ENCODE results near the gene SLC2A8. TPM values are rescaled to one million over a fixed set of nuclear protein-coding genes. Genes with fewer than 3 reads are reported as not detected.

SLC2A8 gene
- total and polyA plus RNA-seq, 2 donors (not counting 1 experiment from before 2014, with no cell fraction given), result 8.3 to 14.2 TPM

DNA sequence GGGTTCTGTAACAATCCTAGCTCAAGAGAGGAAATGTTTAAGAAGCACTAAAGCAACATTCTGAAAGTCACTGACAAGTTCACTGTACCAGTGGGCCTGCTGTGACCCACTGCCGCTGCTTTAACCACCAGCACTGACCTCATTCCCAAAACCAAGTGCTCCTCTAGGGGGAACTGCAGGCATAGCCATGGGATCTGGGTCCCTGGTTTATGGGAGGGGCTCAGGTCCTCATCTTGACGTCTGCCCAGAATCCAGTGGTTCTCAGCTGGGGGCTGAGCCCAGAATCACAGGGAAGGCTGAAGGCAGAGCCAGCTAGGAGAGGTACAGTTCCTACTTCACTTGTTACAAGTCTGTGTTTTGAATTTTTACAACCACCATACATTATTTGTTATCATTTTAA is 36.1 kb upstream of the SLC2A8 start:
- DNase-seq (no peak), ATAC-seq (ENCODE audit: low read depth) (no peak)
- POLR2A ChIA-PET, result no interaction called here
- Histone ChIP-seq H3K4me2 (replicated peaks; ENCODE audit: low read depth, low read length, poor library complexity, severe bottlenecking) (no peak overlapping the region), H3K27me3 (replicated peaks in 1 of 4; ENCODE audit: control extremely low read depth in 1 of 4, control insufficient read depth in 3 of 4, insufficient read depth in 4 of 4, low read length in 3 of 4) (no peaks in the 10 kb centered on the region), H3K9me3 (ENCODE audit: control extremely low read depth in 1 of 3, control insufficient read depth in 2 of 3, insufficient read depth in 1 of 3, low read length in 2 of 3) (no peaks in the 10 kb centered on the region), H3K4me3 (ENCODE audit: control extremely low read depth in 1 of 5, extremely low read depth in 1 of 5, insufficient read depth in 1 of 5, low read depth in 2 of 5, low read length in 4 of 5) (no peak overlapping the region), H3K4me1 (ENCODE audit: control insufficient read depth in 2 of 2, insufficient read depth in 2 of 2, low read length in 2 of 2) (no peaks in the 10 kb centered on the region), H3K36me3 (replicated peaks in 1 of 2; ENCODE audit: control extremely low read depth in 1 of 2, control insufficient read depth in 1 of 2, extremely low read depth in 1 of 2, insufficient read depth in 2 of 2, low read length in 1 of 2) (no peaks in the 10 kb centered on the region), H3K79me2 (ENCODE audit: control insufficient read depth, insufficient read depth, low read length) (no peaks in the 10 kb centered on the region), H4K20me1 (ENCODE audit: control insufficient read depth, insufficient read depth, low read length, poor library complexity, severe bottlenecking) (no peaks in the 10 kb centered on the region), H3K9ac (ENCODE audit: low read length) (no peak overlapping the region), H3K27ac (ENCODE audit: low read length in 2 of 2) (no peak overlapping the region), H2AFZ (ENCODE audit: insufficient read depth, low read depth, low read length, poor library complexity, severe bottlenecking) (no peak overlapping the region)
- Mint-ChIP-seq H3K9me3 (ENCODE audit: insufficient read depth) (no peaks in the 10 kb centered on the region), H3K27me3 (no peaks in the 10 kb centered on the region), H3K4me1 (no peaks in the 10 kb centered on the region), H3K27ac (no peak overlapping the region), H3K4me3 (no peak overlapping the region)
- CTCF ChIA-PET, result no interaction called here
- intact Hi-C loops (cut with micrococcal nuclease), result no loop called here
- WGBS (ENCODE audit: insufficient coverage), result 80% methylated on average over 2 of the region's 2 CpGs
- TF ChIP-seq, protein P1, sequence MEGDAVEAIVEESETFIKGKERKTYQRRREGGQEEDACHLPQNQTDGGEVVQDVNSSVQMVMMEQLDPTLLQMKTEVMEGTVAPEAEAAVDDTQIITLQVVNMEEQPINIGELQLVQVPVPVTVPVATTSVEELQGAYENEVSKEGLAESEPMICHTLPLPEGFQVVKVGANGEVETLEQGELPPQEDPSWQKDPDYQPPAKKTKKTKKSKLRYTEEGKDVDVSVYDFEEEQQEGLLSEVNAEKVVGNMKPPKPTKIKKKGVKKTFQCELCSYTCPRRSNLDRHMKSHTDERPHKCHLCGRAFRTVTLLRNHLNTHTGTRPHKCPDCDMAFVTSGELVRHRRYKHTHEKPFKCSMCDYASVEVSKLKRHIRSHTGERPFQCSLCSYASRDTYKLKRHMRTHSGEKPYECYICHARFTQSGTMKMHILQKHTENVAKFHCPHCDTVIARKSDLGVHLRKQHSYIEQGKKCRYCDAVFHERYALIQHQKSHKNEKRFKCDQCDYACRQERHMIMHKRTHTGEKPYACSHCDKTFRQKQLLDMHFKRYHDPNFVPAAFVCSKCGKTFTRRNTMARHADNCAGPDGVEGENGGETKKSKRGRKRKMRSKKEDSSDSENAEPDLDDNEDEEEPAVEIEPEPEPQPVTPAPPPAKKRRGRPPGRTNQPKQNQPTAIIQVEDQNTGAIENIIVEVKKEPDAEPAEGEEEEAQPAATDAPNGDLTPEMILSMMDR (IDR thresholded peaks at IDR 0.05), result no peak
- TF ChIP-seq EZH2 (IDR thresholded peaks at IDR 0.05; ENCODE audit: borderline replicate concordance, insufficient read depth, low read depth, low read length, poor library complexity, severe bottlenecking), result no peak

DNA sequence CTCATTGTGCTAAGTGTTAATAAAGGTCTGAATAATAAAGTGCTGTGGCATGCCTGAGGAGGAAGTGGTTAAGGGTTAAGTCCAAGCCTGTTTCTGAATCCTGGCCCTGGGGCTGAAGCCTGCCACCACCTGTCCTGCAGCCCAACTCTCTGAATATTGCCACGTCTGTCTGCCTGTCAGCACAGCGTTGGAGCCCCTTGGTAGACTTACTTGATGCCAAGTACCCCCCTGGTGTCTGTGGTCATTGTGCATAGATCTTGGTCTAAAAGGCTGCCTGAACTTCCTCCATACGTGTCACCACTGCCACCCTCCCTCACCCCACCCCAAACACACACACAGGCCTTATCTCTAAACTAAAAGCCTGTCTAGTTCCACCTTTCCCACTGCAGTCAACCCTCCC is 35.4 kb upstream of the SLC2A8 start:
- ATAC-seq (ENCODE audit: low read depth) (no peak), DNase-seq (no peak)
- Histone ChIP-seq H3K4me1 (ENCODE audit: control insufficient read depth in 2 of 2, insufficient read depth in 2 of 2, low read length in 2 of 2) (no peaks in the 10 kb centered on the region), H4K20me1 (ENCODE audit: control insufficient read depth, insufficient read depth, low read length, poor library complexity, severe bottlenecking) (no peaks in the 10 kb centered on the region), H3K27ac (ENCODE audit: low read length in 2 of 2) (no peak overlapping the region), H3K27me3 (replicated peaks in 1 of 4; ENCODE audit: control extremely low read depth in 1 of 4, control insufficient read depth in 3 of 4, insufficient read depth in 4 of 4, low read length in 3 of 4) (no peaks in the 10 kb centered on the region), H3K4me2 (replicated peaks; ENCODE audit: low read depth, low read length, poor library complexity, severe bottlenecking) (no peak overlapping the region), H2AFZ (ENCODE audit: insufficient read depth, low read depth, low read length, poor library complexity, severe bottlenecking) (no peak overlapping the region), H3K36me3 (replicated peaks in 1 of 2; ENCODE audit: control extremely low read depth in 1 of 2, control insufficient read depth in 1 of 2, extremely low read depth in 1 of 2, insufficient read depth in 2 of 2, low read length in 1 of 2) (no peaks in the 10 kb centered on the region), H3K79me2 (ENCODE audit: control insufficient read depth, insufficient read depth, low read length) (no peaks in the 10 kb centered on the region), H3K9ac (ENCODE audit: low read length) (no peak overlapping the region), H3K9me3 (ENCODE audit: control extremely low read depth in 1 of 3, control insufficient read depth in 2 of 3, insufficient read depth in 1 of 3, low read length in 2 of 3) (no peaks in the 10 kb centered on the region), H3K4me3 (ENCODE audit: control extremely low read depth in 1 of 5, extremely low read depth in 1 of 5, insufficient read depth in 1 of 5, low read depth in 2 of 5, low read length in 4 of 5) (no peak overlapping the region)
- intact Hi-C loops (cut with micrococcal nuclease), result no loop called here
- no peak overlapping the region for H3K27ac Mint-ChIP-seq
- CTCF ChIA-PET, result no interaction called here
- H3K4me1 Mint-ChIP-seq, result no peaks in the 10 kb centered on the region
- POLR2A ChIA-PET, result no interaction called here
- H3K4me3 Mint-ChIP-seq, result no peak overlapping the region
- TF ChIP-seq EZH2 (IDR thresholded peaks at IDR 0.05; ENCODE audit: borderline replicate concordance, insufficient read depth, low read depth, low read length, poor library complexity, severe bottlenecking), result no peak
- TF ChIP-seq, protein P1 (IDR thresholded peaks at IDR 0.05), result no peak
- H3K27me3 Mint-ChIP-seq, result no peaks in the 10 kb centered on the region
- H3K9me3 Mint-ChIP-seq (ENCODE audit: insufficient read depth), result no peaks in the 10 kb centered on the region
- 39% methylated on average over 3 of the region's 3 CpGs for WGBS (ENCODE audit: insufficient coverage)
